ENCODE data around the gene TMEM231.

TMEM231 gene

DNA sequence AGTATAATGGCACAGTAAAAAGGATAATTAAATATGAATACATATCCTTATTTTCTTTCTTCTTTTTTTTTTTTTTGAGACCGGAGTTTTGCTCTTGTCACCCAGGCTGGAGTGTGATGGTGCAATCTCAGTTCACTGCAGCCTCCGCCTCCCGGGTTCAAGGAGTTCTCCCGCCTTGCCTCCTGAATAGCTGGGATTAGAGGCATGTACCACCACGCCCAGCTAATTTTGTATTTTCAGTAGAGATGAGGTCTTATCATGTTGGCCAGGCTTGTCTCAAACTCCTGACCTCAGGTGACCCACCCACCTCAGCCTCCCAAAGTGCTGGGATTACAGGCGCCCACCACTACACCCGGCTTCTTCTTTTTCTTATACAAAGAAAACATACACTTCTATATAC is 22.2 kb upstream of the TMEM231 start:
- no peak for DNase-seq (ENCODE audit: low read depth)
- H3K4me3 ChIP-seq (ENCODE audit: low read length): no peak overlapping the region
- no peak for TF ChIP-seq CTCF (IDR thresholded peaks at IDR 0.05; ENCODE audit: insufficient read depth, low read depth, low read length, missing control alignments)

GRCh38 chr16:75576384-75576811 is 20.3 kb upstream of the TMEM231 start:
- DNase-seq (ENCODE audit: low read depth): no peak
- H3K4me3 ChIP-seq (ENCODE audit: low read length): no peak overlapping the region
- TF ChIP-seq CTCF (IDR thresholded peaks at IDR 0.05; ENCODE audit: insufficient read depth, low read depth, low read length, missing control alignments): no peak

DNA sequence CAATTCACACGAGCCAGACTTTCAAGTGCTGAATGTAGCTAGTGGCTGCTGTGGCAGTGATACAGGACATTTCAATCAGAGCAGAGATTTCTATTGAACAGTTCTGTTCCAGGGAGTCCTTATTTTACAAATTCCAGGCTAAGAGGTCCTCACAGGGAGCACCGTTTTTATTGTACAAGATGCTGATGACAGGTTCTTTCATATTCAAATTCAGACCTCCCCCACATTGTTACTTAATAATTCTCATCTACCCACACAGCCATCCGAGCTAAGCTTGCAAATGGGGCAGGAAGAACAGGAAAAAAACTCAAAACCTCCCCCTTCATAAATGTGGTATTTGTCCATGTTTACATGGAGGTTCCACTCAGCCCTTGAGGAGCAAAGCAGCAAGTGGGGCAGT is 19.9 kb upstream of the TMEM231 start:
- no peak for TF ChIP-seq CTCF (IDR thresholded peaks at IDR 0.05; ENCODE audit: insufficient read depth, low read depth, low read length, missing control alignments)
- no peak for DNase-seq (ENCODE audit: low read depth)
- H3K4me3 ChIP-seq (ENCODE audit: low read length): no peak overlapping the region

- H3K4me3 ChIP-seq (ENCODE audit: low read length): no peak overlapping the region
- TF ChIP-seq CTCF (IDR thresholded peaks at IDR 0.05; ENCODE audit: insufficient read depth, low read depth, low read length, missing control alignments): no peak
- no peak for DNase-seq (ENCODE audit: low read depth)
Observed at GRCh38 chr16:75573955-75574354, 17.9 kb upstream of the TMEM231 start.

DNA sequence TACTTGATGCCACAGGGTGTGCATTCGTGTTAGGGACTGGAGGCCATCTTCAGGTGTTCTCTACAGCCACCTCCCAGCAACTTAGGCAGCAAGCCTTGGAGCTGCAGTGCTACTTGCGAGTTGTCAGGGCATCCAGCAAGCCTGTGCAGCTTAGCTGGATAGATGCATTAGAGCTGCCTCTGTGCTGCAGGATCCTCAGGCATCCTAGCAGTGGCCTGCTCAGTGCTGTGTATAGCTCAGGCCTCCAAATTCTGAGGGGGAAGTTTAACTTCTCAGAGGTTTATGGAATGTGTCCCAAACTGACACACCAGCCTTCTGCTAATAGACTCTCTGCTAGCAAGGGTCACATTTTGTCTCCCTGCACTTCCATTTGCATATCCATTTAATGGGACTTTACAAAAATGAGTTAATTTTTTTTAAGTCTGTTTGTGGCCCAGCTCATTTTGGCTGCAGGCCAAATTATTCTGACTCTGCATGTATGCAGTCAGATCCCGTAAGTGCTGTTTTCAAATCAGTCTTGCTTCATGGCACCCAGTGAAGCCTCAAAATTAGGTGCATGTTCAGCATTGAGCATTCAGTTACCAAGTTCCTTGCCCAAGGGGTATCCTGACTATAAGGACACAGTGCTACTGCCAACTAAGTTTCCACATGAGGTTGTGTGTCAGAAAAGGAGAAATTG is 17.0 kb upstream of the TMEM231 start:
- H3K4me3 ChIP-seq (ENCODE audit: low read length): no peak overlapping the region
- DNase-seq (ENCODE audit: low read depth): no peak
- no peak for TF ChIP-seq CTCF (IDR thresholded peaks at IDR 0.05; ENCODE audit: insufficient read depth, low read depth, low read length, missing control alignments)

DNA sequence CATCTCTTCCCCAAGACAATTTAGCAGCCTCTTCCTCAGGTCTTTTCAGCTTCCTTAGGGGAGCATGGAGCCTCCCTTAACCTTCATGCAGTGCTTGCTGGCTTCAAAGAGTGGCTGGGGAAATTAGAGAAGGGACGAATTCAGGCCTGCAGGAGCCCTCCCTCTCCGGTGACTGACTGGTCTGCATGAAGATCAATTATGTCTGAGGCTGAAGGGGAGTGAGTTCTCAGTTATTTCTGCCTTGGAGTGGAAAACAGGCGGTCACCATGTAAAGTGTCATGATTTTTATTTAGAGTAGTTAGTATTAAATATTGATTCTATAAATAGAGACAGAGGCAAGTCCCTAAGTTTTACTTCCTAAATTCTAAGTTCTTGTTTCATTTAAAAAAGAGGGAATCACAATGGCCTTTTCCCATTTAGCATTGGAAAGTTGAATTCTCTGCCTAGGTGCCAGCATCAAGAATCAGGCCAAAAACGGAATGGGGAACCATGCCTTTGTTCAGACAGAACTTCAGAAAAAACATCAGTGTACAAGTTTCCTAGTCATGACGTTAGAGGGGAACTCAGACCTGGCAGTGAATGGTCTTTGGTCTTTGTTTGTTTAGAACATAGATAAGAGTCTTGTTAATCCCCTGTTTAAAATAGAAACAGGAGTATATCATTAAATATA is 14.5 kb upstream of the TMEM231 start:
- no peak for TF ChIP-seq CTCF (IDR thresholded peaks at IDR 0.05; ENCODE audit: insufficient read depth, low read depth, low read length, missing control alignments)
- no peak overlapping the region for H3K4me3 ChIP-seq (ENCODE audit: low read length)
- DNase-seq (ENCODE audit: low read depth): no peak

DNA sequence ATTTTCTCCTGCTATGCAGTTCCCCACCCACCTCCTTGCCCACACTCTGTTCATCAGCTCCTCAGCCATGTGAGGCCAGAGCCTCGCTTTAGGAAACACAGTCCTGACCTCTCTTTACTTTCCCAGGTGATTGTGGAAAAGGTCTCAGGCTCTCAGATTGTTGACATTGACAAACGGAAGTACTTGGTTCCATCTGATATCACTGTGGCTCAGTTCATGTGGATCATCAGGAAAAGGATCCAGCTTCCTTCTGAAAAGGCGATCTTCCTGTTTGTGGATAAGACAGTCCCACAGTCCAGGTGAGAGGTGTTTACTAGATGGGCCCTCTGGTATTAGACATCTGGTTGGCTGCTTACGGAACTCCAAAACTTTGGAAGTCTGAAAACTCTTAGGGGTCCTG is 11.9 kb upstream of the TMEM231 start:
- no peak for DNase-seq (ENCODE audit: low read depth)
- no peak for TF ChIP-seq CTCF (IDR thresholded peaks at IDR 0.05; ENCODE audit: insufficient read depth, low read depth, low read length, missing control alignments)
- no peak overlapping the region for H3K4me3 ChIP-seq (ENCODE audit: low read length)
